Gastroesophageal sphincter (tissue), 3 donors: ENCODE data around the gene BLVRA.

Source experiments
- POLR2A ChIP-seq, 2 donors: fragments of 450-650 bp; IDR thresholded peaks; one replicate each; pipeline ENCODE4 v1.6.1; 2017; ENCODE audit warnings: antibody characterized with exemption in 2 of 2, mild to moderate bottlenecking in 2 of 2, moderate library complexity in 1 of 2
- TF ChIP-seq, protein P1 (sequence below), 4 experiments: fragments of 200-600 bp in 2 of 4; fragments of 450-650 bp in 2 of 4; sonication (generic) in 1 of 4; IDR thresholded peaks; one replicate each; pipeline ENCODE4 v1.5.1; 2017 to 2019; ENCODE audit warnings: antibody characterized with exemption in 4 of 4, mild to moderate bottlenecking in 2 of 4, moderate library complexity in 2 of 4

DNA sequence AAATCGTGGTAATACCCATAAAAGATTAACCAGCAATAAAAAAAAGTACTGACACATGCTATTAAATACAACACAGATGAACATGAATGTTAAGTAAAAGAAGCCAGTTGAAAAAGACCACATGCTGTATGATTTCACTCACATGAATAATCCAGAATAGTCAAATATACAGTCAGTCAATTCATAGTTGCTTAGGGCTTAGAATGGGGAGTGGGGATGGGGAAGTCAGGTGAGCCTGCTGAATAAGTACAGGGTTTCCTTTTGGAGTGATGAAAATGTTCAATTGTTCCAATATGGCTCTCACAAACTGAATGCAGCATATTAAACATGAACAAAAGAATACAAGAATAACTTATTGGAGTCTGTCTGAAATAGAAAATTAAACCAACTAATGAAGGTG, 31.0 kb upstream of the BLVRA start:
- no peak for TF ChIP-seq POLR2A (IDR thresholded peaks at IDR 0.05)
- TF ChIP-seq, protein P1, sequence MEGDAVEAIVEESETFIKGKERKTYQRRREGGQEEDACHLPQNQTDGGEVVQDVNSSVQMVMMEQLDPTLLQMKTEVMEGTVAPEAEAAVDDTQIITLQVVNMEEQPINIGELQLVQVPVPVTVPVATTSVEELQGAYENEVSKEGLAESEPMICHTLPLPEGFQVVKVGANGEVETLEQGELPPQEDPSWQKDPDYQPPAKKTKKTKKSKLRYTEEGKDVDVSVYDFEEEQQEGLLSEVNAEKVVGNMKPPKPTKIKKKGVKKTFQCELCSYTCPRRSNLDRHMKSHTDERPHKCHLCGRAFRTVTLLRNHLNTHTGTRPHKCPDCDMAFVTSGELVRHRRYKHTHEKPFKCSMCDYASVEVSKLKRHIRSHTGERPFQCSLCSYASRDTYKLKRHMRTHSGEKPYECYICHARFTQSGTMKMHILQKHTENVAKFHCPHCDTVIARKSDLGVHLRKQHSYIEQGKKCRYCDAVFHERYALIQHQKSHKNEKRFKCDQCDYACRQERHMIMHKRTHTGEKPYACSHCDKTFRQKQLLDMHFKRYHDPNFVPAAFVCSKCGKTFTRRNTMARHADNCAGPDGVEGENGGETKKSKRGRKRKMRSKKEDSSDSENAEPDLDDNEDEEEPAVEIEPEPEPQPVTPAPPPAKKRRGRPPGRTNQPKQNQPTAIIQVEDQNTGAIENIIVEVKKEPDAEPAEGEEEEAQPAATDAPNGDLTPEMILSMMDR (IDR thresholded peaks at IDR 0.05): no peak
